ENCODE data around the gene SIAH3. TPM values are rescaled to one million over a fixed set of nuclear protein-coding genes. Genes with fewer than 3 reads are reported as not detected.

Gene SIAH3
- total and polyA plus RNA-seq, 10 of the 15 experiments (the other 5 are each of a cell fraction or from before 2014, with no cell fraction given) = not detected

- ATAC-seq = no peak
- no peak overlapping the region for H3K9ac ChIP-seq (ENCODE audit: control insufficient read depth, insufficient read depth, low read length)
- ChIA-PET RAD21 (ENCODE audit: unreplicated experiment) (no interaction called here), CTCF (no interaction called here), SMC1A (ENCODE audit: uncharacterized antibody, unreplicated experiment) (interaction anchor here (0.8 to 0.9 kb wide), 2 partner anchors 9 to 50 kb away, joined by 3 read pairs; no protein-coding TSS in a partner anchor), POLR2A (no interaction called here)
- intact Hi-C loops (cut with micrococcal nuclease; ENCODE audit: unreplicated experiment) = no loop called here
- no peak for FAIRE-seq
- no peak overlapping the region for H3K4me3 ChIP-seq
- no peak overlapping the region for H3K27ac ChIP-seq (ENCODE audit: control insufficient read depth, insufficient read depth)
- H3K9me3 ChIP-seq (replicated peaks; ENCODE audit: control insufficient read depth, insufficient read depth, low read length) = no peaks in the 10 kb centered on the region
- no peak for DNase-seq (ENCODE audit: low read depth, low spot score)
- in situ Hi-C loops (cut with MboI) = no loop called here
- no peaks in the 10 kb centered on the region for H3K79me2 ChIP-seq (ENCODE audit: control insufficient read depth, insufficient read depth, low read length)
- no peaks in the 10 kb centered on the region for H3K36me3 ChIP-seq (ENCODE audit: control insufficient read depth in 2 of 2, insufficient read depth in 2 of 2, low read length in 1 of 2)
- H3K4me2 ChIP-seq (ENCODE audit: control insufficient read depth, insufficient read depth) = no peak overlapping the region
- BruUV-seq (replicated peaks) = no TSS peak
- no peaks in the 10 kb centered on the region; a peak in 2 of 4 replicates for H3K27me3 ChIP-seq (replicated peaks in 1 of 2; ENCODE audit: control insufficient read depth in 2 of 2, insufficient read depth in 2 of 2, low read length in 1 of 2)
- 1% methylated on average over 6 of the region's 6 CpGs for WGBS (ENCODE audit: insufficient coverage, insufficient replicate concordance, low lambda C conversion rate, missing lambda C conversion rate)
- no peaks in the 10 kb centered on the region for H3K4me1 ChIP-seq (ENCODE audit: control insufficient read depth, insufficient read depth, low read length)
- TF ChIP-seq STAT3 (IDR thresholded peaks at IDR 0.05; ENCODE audit: low read depth, low read length) = no peak
- no peak overlapping the region for H2AFZ ChIP-seq (ENCODE audit: control insufficient read depth, low read depth, low read length)
- H4K20me1 ChIP-seq (ENCODE audit: control insufficient read depth, insufficient read depth) = no peaks in the 10 kb centered on the region
Measured at GRCh38 chr13:45786293-45786920, 65.1 kb downstream of the SIAH3 start.

- intact Hi-C loops (cut with micrococcal nuclease; ENCODE audit: unreplicated experiment) = no loop called here
- TF ChIP-seq KLF5 (IDR thresholded peaks at IDR 0.05; ENCODE audit: partially characterized antibody) = no peak
- TF ChIP-seq NR2C1 (IDR thresholded peaks at IDR 0.05) = no peak
- TF ChIP-seq KDM1A (IDR thresholded peaks at IDR 0.05; ENCODE audit: borderline replicate concordance) = no peak
- no peak for TF ChIP-seq POLR2AphosphoS5 (IDR thresholded peaks at IDR 0.05; ENCODE audit: low read length)
- TF ChIP-seq ATF2 (IDR thresholded peaks at IDR 0.05; ENCODE audit: low read length) = no peak
- TF ChIP-seq EGR1 (IDR thresholded peaks at IDR 0.05; ENCODE audit: borderline replicate concordance in 1 of 2, low read depth in 2 of 2, low read length in 2 of 2) = no peak
- TF ChIP-seq MEF2B (IDR thresholded peaks at IDR 0.05; ENCODE audit: partially characterized antibody, poor library complexity, severe bottlenecking) = no peak
- TF ChIP-seq E4F1 (IDR thresholded peaks at IDR 0.05; ENCODE audit: borderline replicate concordance, partially characterized antibody) = no peak
- no peak for TF ChIP-seq TBL1XR1 (IDR thresholded peaks at IDR 0.05; ENCODE audit: low read depth, low read length)
Measured at GRCh38 chr13:45784755-45785675, 66.5 kb downstream of the SIAH3 start.

More at GRCh38 chr13:45784755-45785675, 66.5 kb downstream of the SIAH3 start:
- CTCF ChIA-PET = no interaction called here
- Histone ChIP-seq H4K20me1 (ENCODE audit: control insufficient read depth, insufficient read depth) (no peaks in the 10 kb centered on the region), H3K27me3 (replicated peaks in 1 of 2; ENCODE audit: control insufficient read depth in 2 of 2, insufficient read depth in 2 of 2, low read length in 1 of 2) (no peaks in the 10 kb centered on the region; a peak in 2 of 4 replicates), H3K4me1 (ENCODE audit: control insufficient read depth, insufficient read depth, low read length) (no peaks in the 10 kb centered on the region), H3K4me2 (ENCODE audit: control insufficient read depth, insufficient read depth) (no peak overlapping the region), H3K9ac (ENCODE audit: control insufficient read depth, insufficient read depth, low read length) (no peak overlapping the region), H3K27ac (ENCODE audit: control insufficient read depth, insufficient read depth) (no peak overlapping the region), H3K36me3 (ENCODE audit: control insufficient read depth in 2 of 2, insufficient read depth in 2 of 2, low read length in 1 of 2) (no peaks in the 10 kb centered on the region), H3K4me3 (no peak overlapping the region), H3K9me3 (replicated peaks; ENCODE audit: control insufficient read depth, insufficient read depth, low read length) (no peaks in the 10 kb centered on the region), H3K79me2 (ENCODE audit: control insufficient read depth, insufficient read depth, low read length) (no peaks in the 10 kb centered on the region), H2AFZ (ENCODE audit: control insufficient read depth, low read depth, low read length) (no peak overlapping the region)
- FAIRE-seq = no peak
- WGBS (ENCODE audit: insufficient coverage, insufficient replicate concordance, low lambda C conversion rate, missing lambda C conversion rate) = 22% methylated on average over 10 of the region's 10 CpGs
- RAD21 ChIA-PET (ENCODE audit: unreplicated experiment) = no interaction called here
- POLR2A ChIA-PET = no interaction called here
- SMC1A ChIA-PET (ENCODE audit: uncharacterized antibody, unreplicated experiment) = interaction anchor here (0.8 to 1.0 kb wide), 2 partner anchors 10 to 22 kb away, joined by 3 read pairs; no protein-coding TSS in a partner anchor
- in situ Hi-C loops (cut with MboI) = no loop called here
- no peak for ATAC-seq
- no peak for DNase-seq (ENCODE audit: low read depth, low spot score)
- BruUV-seq (replicated peaks) = no TSS peak

Measured in GM12878 (cell line).